HCT116 (cell line): ENCODE measurements around the gene ST14. TPM values are rescaled to one million over a fixed set of nuclear protein-coding genes. Genes with fewer than 3 reads are reported as not detected.

ENCODE experiments used
- ATAC-seq: fragments of 200-7000 bp; cut with Tn5 transposase; 2 replicates; pipeline ENCODE4 v1.9.1; 2020; ENCODE audit warnings: mild to moderate bottlenecking, moderate library complexity
- BruUV-seq: library from RNA; stranded (reverse); fragments of 400-500 nt; replicated peaks from 2 replicates; lab custom pipeline; 2021; lab: Mats Ljungman, UMichigan
- CTCF ChIA-PET: fragments of 300-600 bp; sonication (Branson Sonifier 250); formaldehyde crosslinking; loops from one replicate; lab custom pipeline; 2021; ENCODE audit warnings: antibody characterized with exemption; lab: Charles Lee
- POLR2A ChIA-PET: fragments of 300-600, 350-600 bp; sonication (Branson Sonifier 250); formaldehyde crosslinking; loops from one replicate; lab custom pipeline; 2021; ENCODE audit warnings: antibody characterized with exemption; lab: Charles Lee
- RAD21 ChIA-PET, 2 experiments: fragments of 300-600 bp; sonication (Branson Sonifier 250); formaldehyde crosslinking; loops; one replicate each; lab custom pipeline; 2023; ENCODE audit warnings: low total read pairs in 2 of 2; ENCODE audit not compliant: uncharacterized antibody in 2 of 2, unreplicated experiment in 2 of 2, low non-redundant PET in 1 of 2; lab: Charles Lee
- DNase-seq: peaks from one replicate; pipeline ENCODE4 v3.0.0-alpha.2; 2010; ENCODE audit warnings: low read depth, low spot score
- H2AFZ ChIP-seq: fragments of 200-600 bp; shearing (Covaris generic), sonication (generic); 2 replicates; pipeline ENCODE4 v1.6.1; 2017; ENCODE audit warnings: low read depth, mixed run types, mixed read lengths, antibody characterized with exemption, low read length; ENCODE audit not compliant: poor library complexity, severe bottlenecking
- H3K27ac ChIP-seq: 2 replicates; pipeline ENCODE4 v1.5.1; 2012; ENCODE audit warnings: low read depth, low read length
- H3K27me3 ChIP-seq: fragments of 200-600 bp; sonication (generic); 2 replicates; pipeline ENCODE4 v1.6.1; 2016; ENCODE audit warnings: mixed run types, low read length, mixed read lengths; ENCODE audit not compliant: insufficient read depth
- H3K36me3 ChIP-seq, 2 experiments: fragments of 200-500 bp in 1 of 2; fragments of 200-600 bp in 1 of 2; sonication (Bioruptor generic) in 1 of 2; sonication (generic) in 1 of 2; 2 replicates each; pipeline versions ENCODE4 v1.5.1 to v1.6.1; 2014 to 2016; ENCODE audit warnings: low read length in 2 of 2, inconsistent platforms in 1 of 2, mixed read lengths in 1 of 2, mixed run types in 1 of 2; ENCODE audit not compliant: insufficient read depth in 2 of 2, control insufficient read depth in 1 of 2
- H3K4me1 ChIP-seq, 2 experiments: fragments of 200-600 bp in 1 of 2; sonication (generic) in 1 of 2; 2 replicates each; pipeline versions ENCODE4 v1.5.1 to v1.6.1; 2012 to 2017; ENCODE audit warnings: low read length in 2 of 2, inconsistent platforms in 1 of 2, mild to moderate bottlenecking in 1 of 2, mixed read lengths in 1 of 2, mixed run types in 1 of 2, moderate library complexity in 1 of 2; ENCODE audit not compliant: insufficient read depth in 2 of 2, control insufficient read depth in 1 of 2
- H3K4me2 ChIP-seq: fragments of 200-600 bp; sonication (generic); 2 replicates; pipeline ENCODE4 v1.6.1; 2017; ENCODE audit warnings: mixed run types, low read length, mixed read lengths
- H3K4me3 ChIP-seq, 2 experiments: fragments of 200-600 bp in 1 of 2; sonication (generic) in 1 of 2; replicated peaks in 1 of 2; 2 replicates each; pipeline ENCODE4 v1.5.1; 2011 to 2016; ENCODE audit warnings: low read length in 2 of 2, control low read depth in 1 of 2, low read depth in 1 of 2, mild to moderate bottlenecking in 1 of 2, mixed read lengths in 1 of 2, mixed run types in 1 of 2
- H3K79me2 ChIP-seq: fragments of 200-600 bp; sonication (generic); 2 replicates; pipeline ENCODE4 v1.6.1; 2017; ENCODE audit warnings: mild to moderate bottlenecking, mixed run types, low read length, moderate library complexity, mixed read lengths; ENCODE audit not compliant: insufficient read depth
- H3K9ac ChIP-seq: fragments of 200-600 bp; sonication (generic); 2 replicates; pipeline ENCODE4 v1.6.1; 2016; ENCODE audit warnings: low read length, mixed read lengths
- H3K9me2 ChIP-seq: fragments of 200-600 bp; sonication (generic), shearing (Covaris generic); 2 replicates; pipeline ENCODE4 v1.6.1; 2017; ENCODE audit warnings: mixed run types, mild to moderate bottlenecking, moderate library complexity; ENCODE audit not compliant: insufficient read depth
- H3K9me3 ChIP-seq, 2 experiments: fragments of 200-500 bp in 1 of 2; fragments of 200-600 bp in 1 of 2; sonication (Bioruptor generic) in 1 of 2; sonication (generic) in 1 of 2; 2 replicates each; pipeline ENCODE4 v1.6.1; 2014 to 2017; ENCODE audit warnings: low read length in 2 of 2, mixed read lengths in 2 of 2, inconsistent platforms in 1 of 2, low read depth in 1 of 2, mild to moderate bottlenecking in 1 of 2, mixed run types in 1 of 2, moderate library complexity in 1 of 2; ENCODE audit not compliant: control insufficient read depth in 1 of 2, insufficient read depth in 1 of 2
- H4K20me1 ChIP-seq: fragments of 200-600 bp; sonication (generic), shearing (Covaris generic); 2 replicates; pipeline ENCODE4 v1.6.1; 2017; ENCODE audit warnings: mixed run types, mild to moderate bottlenecking, moderate library complexity; ENCODE audit not compliant: insufficient read depth
- CEBPB ChIP-seq: IDR thresholded peaks from 2 replicates; pipeline ENCODE4 v1.6.1; 2012; ENCODE audit warnings: low read depth
- CTCF ChIP-seq, 3 experiments: fragments of 200-600 bp in 1 of 3; sonication (generic) in 1 of 3; IDR thresholded peaks in 2 of 3; conservative IDR thresholded peaks in 1 of 3; 2 replicates each; pipeline ENCODE4 v1.5.1; 2012 to 2017; ENCODE audit warnings: low read depth in 2 of 3, low read length in 2 of 3, antibody characterized with exemption in 1 of 3, borderline replicate concordance in 1 of 3, control low read depth in 1 of 3, mild to moderate bottlenecking in 1 of 3, mixed read lengths in 1 of 3, mixed run types in 1 of 3, moderate library complexity in 1 of 3; ENCODE audit not compliant: insufficient read depth in 1 of 3
- EZH2phosphoT487 ChIP-seq: fragments of 200-600 bp; IDR thresholded peaks from 2 replicates; pipeline ENCODE4 v1.6.1; 2018; ENCODE audit warnings: antibody characterized with exemption, borderline replicate concordance
- FOSL1 ChIP-seq: IDR thresholded peaks from 2 replicates; pipeline ENCODE4 v1.6.1; 2012; ENCODE audit warnings: low read depth
- JUND ChIP-seq: IDR thresholded peaks from 2 replicates; pipeline ENCODE4 v1.6.1; 2012
- POLR2AphosphoS5 ChIP-seq: IDR thresholded peaks from 2 replicates; pipeline ENCODE4 v1.6.1; 2011; ENCODE audit warnings: mild to moderate bottlenecking, low read depth, low read length, moderate library complexity
- RAD21 ChIP-seq: IDR thresholded peaks from 2 replicates; pipeline ENCODE4 v1.6.1; 2012; ENCODE audit warnings: low read depth, mild to moderate bottlenecking
- TCF7L2 ChIP-seq: IDR thresholded peaks from 2 replicates; pipeline ENCODE4 v1.7.0; 2011; ENCODE audit warnings: borderline replicate concordance, inconsistent platforms; ENCODE audit not compliant: insufficient read depth, insufficient read length; ENCODE audit errors: extremely low read depth
- ZNF274 ChIP-seq: fragments of 200-500 bp; sonication (Bioruptor generic); IDR thresholded peaks from 2 replicates; pipeline ENCODE4 v1.6.1; 2014; ENCODE audit warnings: mild to moderate bottlenecking, low read depth, low read length, inconsistent platforms
- intact Hi-C: fragments of 100-400 bp; cut with micrococcal nuclease; formaldehyde crosslinking; loops from 2 replicates; pipeline ENCODE4 v1.10.0; 2022
- total RNA-seq: library from RNA; stranded (reverse); gene quantifications from one replicate; pipeline ENCODE4 v1.2.1, GENCODE V29; 2021; ENCODE audit not compliant: unreplicated experiment

The ST14 gene
- total RNA-seq, 1 experiment from 2014 or later, result 107 TPM

- Histone ChIP-seq H3K36me3 (peaks cover 6 to 7% of the 10 kb centered on the region in 2 experiments; a peak in 3 of 4 replicates), H3K9me3 (no peaks in the 10 kb centered on the region), H3K4me3 (no peak overlapping the region), H3K9ac (no peak overlapping the region), H2AFZ (no peak overlapping the region), H3K27me3 (no peaks in the 10 kb centered on the region)
- intact Hi-C loops, result no loop called here
- BruUV-seq, result no TSS peak
- ChIA-PET RAD21 (no interaction called here), CTCF (interaction anchor here (1.7 kb wide), 1 partner anchor 13 kb away, joined by 6 read pairs; no protein-coding TSS in a partner anchor)
- no peak for ATAC-seq
- TF ChIP-seq RAD21, result no peak
- TF ChIP-seq TCF7L2, result no peak
- TF ChIP-seq POLR2AphosphoS5, result no peak
- no peak for TF ChIP-seq FOSL1
- TF ChIP-seq ZNF274, result no peak
- no peak for TF ChIP-seq JUND
- no peak for TF ChIP-seq CEBPB
- no peak for TF ChIP-seq CTCF (IDR thresholded peaks at IDR 0.05 in 2 of 3, conservative IDR thresholded peaks at IDR 0.05 in 1 of 3; ENCODE audit: borderline replicate concordance in 1 of 3, insufficient read depth in 1 of 3, low read depth in 2 of 3, low read length in 2 of 3)
- TF ChIP-seq EZH2phosphoT487, result no peak
- TF ChIP-seq, all 23 proteins: peak for 0
- H3K4me1 ChIP-seq, result peaks cover 6 to 37% of the 10 kb centered on the region in 2 experiments
- POLR2A ChIA-PET, result no interaction called here
- no peak overlapping the region for H3K27ac ChIP-seq
- H3K4me2 ChIP-seq, result no peak overlapping the region
- 0 out of 2 replicates have a peak, but pooled peaks cover 3% of the 10 kb centered on the region for H4K20me1 ChIP-seq
- no peaks in the 10 kb centered on the region for H3K9me2 ChIP-seq
- H3K79me2 ChIP-seq, result no peaks in the 10 kb centered on the region; the same call in 1 of the 2 replicates
- DNase-seq, result no peak
Observed at GRCh38 chr11:130118636-130119387, 40.8 kb upstream of the ST14 start.
